ENCODE data around the gene ZDHHC19.
"Not testable (repeated sequence)": the region's sequence is repeated elsewhere in the genome, so short reads cannot be mapped to it uniquely, and the experiment has no call there.

ZDHHC19 gene

DNA sequence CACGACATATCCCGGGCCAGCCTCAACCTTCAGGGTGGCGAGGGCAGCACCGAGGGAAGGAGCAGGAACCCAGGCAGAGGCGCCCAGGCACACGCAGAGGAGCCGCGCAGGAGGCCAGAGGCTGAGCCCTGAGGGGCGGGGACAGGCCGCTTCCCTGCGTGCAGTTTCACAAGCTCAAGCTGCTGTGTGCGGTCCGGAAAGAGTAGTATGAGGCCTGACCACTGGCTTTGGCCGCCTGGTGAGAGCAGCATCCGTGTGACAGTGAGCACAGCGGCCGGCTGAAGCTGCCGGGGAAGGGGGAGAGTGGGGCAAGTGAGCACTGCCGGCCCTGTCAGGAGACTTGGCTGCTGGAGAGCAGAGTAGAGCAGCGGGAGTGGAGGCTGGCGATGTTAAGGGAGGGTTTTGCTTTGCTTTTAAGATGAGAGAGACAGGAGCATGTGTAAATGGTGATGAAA, 8.7 kb downstream of the ZDHHC19 start:
- no peak for DNase-seq

GRCh38 chr3:196198771-196199753, 12.1 kb downstream of the ZDHHC19 start:
- no peak for DNase-seq

DNA sequence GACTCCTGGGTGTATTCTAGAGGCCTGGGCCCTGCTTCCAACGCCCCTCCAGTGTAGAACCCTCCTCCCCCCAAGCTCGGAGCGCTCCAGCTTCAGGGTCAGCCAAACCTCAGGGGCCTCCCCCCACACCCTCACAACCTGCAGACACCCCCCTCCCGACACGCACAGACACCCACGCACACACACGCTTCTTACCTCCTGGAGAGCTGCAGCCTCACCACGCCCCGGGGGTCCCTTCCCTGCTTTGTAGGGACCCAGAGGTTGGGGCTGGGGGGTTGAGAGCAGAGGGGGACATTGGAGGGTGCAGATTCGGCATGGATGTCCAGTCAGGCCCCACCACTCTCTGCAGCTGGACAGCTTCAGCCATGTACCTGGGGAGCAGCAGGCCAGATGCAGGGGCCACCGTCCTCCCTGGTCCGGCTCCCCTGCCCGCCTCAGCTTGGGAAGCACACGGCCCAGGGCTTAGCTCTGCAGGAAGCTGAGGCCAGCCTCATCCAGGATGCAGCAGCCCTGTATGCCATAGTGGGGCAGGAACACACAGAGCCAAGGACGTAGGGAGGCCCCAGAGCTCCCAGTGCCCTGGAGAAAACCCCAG, 13.0 kb downstream of the ZDHHC19 start:
- no peak for DNase-seq

GRCh38 chr3:196197524-196197923, 13.7 kb downstream of the ZDHHC19 start:
- DNase-seq, result no peak

GRCh38 chr3:196195664-196196265, 15.4 kb downstream of the ZDHHC19 start:
- DNase-seq, result no peak

DNA sequence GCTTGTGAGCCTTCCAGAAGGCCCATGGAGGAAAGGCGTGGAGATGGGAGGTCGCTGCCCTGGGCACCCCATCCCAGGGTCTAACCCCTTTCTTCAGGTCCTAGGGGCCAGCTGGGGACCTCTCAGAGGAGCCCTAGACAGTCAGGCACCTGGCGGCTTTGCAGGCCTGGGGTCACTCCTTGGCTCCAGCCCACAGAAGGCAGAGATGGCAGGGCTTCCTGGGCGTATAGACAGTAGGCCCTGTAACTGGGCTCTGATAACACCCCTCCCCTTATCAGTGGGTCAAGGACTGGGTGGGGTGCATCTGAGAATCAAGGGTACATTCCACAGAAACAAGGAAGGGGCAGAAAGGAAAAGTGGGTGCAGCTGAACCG, 16.7 kb downstream of the ZDHHC19 start:
- no peak for DNase-seq

GRCh38 chr3:196193736-196194541, 17.3 kb downstream of the ZDHHC19 start:
- no peak for DNase-seq

GRCh38 chr3:196193133-196193735, 18.0 kb downstream of the ZDHHC19 start:
- DNase-seq, result no peak

- DNase-seq, result no peak
These were observed 18.6 kb downstream of the ZDHHC19 start for GRCh38 chr3:196192524-196193051.

DNA sequence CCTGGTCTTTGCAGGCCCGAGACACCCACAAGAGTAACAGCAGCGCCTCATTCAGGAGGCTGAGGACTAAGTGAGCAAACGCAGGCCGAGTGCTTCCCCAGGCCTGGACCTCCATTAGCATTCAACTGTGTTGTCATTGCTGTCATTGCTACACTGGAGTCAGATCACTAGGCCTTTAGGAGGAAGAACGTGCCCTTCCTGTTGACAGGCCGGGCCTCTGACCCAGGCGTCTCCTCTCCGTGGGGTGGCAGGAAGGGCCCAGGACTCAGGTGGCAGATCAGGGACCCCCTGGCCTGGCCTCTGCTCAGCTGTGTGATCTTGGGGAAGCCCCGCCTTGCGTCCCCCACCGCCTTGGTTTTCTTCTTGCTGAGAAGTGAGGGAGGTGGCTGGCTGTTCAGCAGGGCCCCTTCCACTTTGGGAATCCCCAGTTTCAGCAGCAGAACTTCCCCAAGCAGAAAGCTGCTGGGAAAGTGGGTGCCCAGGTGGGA, 19.1 kb downstream of the ZDHHC19 start:
- peak; percentile 35 for DNase-seq

DNA sequence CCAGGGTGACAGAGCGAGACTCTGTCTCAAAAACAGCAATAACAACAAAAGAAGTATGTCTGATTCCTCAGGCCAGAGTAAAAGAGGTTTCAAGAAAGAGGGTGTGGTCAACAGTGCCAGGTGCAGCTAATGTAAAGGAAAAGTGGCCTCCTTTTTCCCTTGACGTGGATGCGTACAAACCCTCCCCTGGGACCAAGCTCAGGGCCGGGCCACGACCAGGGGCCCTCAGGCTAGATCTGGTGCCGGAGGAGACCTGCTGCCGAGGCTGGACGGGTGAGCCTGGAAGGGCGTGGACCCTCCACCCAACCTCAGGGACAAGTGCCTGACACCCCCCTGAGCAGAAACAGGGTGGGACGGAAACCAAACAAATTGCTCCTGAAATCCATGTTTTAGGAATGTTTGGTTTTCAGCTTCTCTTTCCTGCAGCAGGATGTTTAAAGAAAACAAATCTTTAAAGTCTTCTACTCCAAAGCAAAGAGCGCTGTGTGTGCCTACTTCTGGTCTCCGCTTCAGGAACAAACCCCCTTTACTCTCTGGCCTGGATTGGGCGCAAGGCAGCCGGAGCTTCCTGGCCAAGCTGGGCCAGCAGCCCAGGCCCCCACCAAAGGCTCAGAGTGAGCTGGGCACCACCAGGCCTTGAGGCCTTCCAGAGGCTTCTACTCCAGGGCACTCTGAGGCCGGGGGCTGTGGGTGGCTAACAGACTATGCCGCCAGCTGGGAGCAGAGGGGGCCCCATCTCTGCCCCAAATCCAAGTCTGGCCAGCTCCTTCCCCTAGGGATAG, 21.4 kb downstream of the ZDHHC19 start:
- DNase-seq, result no peak

DNA sequence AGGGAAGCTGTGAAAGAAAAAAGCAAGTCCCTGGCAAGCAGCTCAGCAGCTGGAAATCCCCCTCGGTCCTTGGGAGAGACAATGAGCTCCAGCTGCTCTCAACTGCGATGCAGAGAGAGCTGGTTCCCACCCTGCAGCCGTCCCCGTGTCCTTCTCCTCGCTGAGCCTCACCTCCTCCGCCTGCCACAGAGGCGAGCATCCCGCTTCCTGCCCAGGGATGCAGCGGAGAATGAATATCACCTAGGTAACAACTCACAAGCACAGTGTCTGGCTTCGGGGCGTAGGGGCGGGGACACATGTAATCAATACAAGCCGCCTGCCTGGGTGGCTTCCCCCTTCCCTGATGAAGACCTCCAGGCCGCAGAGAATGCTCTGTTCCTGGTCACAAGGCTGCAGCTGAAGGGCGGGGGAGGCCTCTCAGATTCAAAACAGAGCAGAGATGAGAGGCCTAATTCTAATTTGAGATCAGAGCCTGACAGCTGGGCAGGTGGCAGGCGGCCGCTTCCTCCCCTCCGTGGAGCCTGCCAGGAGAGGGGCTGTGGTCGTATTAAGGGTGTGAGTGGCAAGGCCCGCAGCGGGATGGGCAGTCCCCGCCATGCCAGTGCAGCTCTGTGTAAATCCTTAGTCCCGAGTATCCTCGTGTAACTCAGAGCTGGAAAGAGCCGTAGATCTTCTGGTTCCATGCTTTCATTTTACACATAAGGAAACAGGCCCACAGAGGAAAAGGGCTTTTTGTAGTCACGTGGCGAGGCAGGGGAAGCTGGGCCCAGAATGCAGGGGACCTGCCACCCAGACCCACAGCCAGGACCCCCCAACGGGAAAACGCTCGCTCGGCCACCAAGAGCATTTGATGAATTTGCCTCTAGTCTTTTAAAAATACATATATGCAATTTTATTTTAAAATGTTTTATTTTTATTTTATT, 24.3 kb downstream of the ZDHHC19 start:
- DNase-seq, result no peak

- DNase-seq, result no peak
These were observed 26.3 kb downstream of the ZDHHC19 start for GRCh38 chr3:196184881-196185280.

DNA sequence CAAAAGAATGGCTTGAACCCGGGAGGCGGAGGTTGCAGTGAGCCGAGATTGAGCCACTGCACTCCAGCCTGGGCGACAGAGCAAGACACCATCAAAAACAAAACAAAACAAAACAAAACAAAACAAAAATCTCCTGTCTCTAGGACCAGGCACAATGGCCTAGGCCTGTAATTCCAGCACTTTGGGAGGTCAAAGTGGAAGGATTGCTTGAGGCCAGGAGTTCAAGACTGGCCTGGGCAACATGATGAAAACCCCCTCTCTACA, 27.1 kb downstream of the ZDHHC19 start:
- not testable (repeated sequence) for DNase-seq

DNA sequence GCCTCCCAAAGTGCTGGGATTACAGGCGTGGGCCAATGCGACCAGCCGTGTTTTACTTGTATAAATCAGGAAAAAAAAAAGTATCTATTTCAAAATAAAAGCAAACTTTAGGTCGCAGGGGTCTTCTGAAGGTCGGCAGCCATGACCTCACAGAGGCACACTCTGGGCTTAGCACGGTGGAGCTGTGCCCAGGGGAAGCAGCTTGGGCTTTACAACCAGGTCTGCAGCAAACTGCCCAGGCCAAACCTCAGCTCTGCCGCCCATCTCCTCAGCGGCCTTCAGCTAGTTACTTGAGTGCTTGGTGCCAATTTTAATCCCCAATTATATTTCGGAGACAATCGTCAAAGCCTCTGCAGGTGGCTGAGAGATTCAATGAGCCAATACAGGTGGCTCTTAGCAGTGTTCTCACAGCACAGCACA, 30.1 kb downstream of the ZDHHC19 start:
- DNase-seq, result no peak

GRCh38 chr3:196180346-196180745, 30.9 kb downstream of the ZDHHC19 start:
- DNase-seq, result no peak

DNA sequence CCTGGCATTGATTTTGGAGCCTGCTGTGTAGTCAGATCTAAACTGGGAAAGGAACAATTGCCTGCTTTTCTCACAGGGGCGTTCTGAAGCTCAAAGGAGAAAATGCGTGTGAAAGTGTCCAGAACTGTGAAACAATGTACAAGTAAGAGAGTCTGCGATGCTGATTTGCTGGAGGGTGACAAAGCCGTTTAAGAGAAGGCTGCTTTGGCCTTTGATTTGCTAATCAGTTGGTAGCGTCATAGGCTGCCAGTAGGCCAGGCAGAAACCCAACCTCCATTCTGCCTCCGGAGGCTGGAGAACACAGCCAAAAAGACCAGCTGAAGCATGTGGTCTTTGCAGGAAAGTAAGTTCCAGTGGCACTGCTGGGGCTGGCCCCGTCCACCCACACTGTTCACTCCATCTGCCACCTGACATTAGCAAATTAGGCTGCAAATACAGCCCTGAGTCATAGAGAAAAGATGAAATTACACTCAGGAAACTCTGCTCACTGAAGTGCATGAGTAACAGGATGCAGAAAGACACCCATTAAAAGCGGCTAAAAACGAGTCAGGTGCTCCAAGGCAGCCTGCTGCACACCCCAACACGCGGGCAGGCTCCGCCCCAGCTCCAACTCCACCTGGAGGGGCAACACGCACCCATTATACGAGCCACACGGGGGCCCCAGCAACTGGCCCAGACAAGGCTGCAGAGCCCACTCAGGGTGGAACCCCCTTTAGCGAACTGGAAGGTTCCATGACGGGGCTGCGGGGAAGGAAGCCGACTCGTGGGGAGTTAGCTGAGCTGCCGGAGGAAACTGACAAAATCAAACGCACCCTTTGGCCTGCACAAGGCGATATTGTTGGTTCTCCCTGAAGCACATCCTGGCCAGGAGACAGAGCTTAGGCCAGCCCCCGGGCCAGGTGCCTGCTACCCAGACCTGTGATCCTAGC, 31.6 kb downstream of the ZDHHC19 start:
- DNase-seq, result peak; percentile 82

GRCh38 chr3:196178993-196179379, 32.2 kb downstream of the ZDHHC19 start:
- DNase-seq, result no peak

- no peak for DNase-seq
These were observed 33.2 kb downstream of the ZDHHC19 start for GRCh38 chr3:196177967-196178366.

Data from activated gamma-delta T cell treated with Interleukin-2 at 50 U/mL for 16 hours (primary cell).